ENCODE data around the gene KCNA10. TPM values are rescaled to one million over a fixed set of nuclear protein-coding genes. Genes with fewer than 3 reads are reported as not detected.

KCNA10 gene
- not detected in 5 replicates for total RNA-seq (2022; extraction: Qiagen RNA extraction)

GRCh38 chr1:110519125-110519810 is at the start of gene KCNA10:
Gene KCNA10 (minus strand): TSS chr1:110519175. CDS start chr1:110518787, 388 bp downstream.

Other genes starting within 250 kb of the KCNA10 start
- gene RBM15, start 179.8 kb downstream of the KCNA10 start, total RNA-seq (2022; extraction: Qiagen RNA extraction), result 7.2 to 9.1 TPM (median 8.1 TPM) in 5 replicates
- 26.6 to 43.5 TPM (median 33.7 TPM) in 5 replicates for gene SLC16A4, start 128.1 kb downstream of the KCNA10 start, total RNA-seq (2022; extraction: Qiagen RNA extraction)
- 177 to 189 TPM (median 180 TPM) in 5 replicates for gene LAMTOR5, start 111.5 kb downstream of the KCNA10 start, total RNA-seq (2022; extraction: Qiagen RNA extraction)
- not detected in 5 replicates for gene PROK1, start 68.0 kb downstream of the KCNA10 start, total RNA-seq (2022; extraction: Qiagen RNA extraction)
- 0.01 to 0.08 TPM (median 0.03 TPM) in 5 replicates for gene KCNA2, start 87.2 kb upstream of the KCNA10 start, total RNA-seq (2022; extraction: Qiagen RNA extraction)
- not detected in 5 replicates for gene KCNA3, start 155.8 kb upstream of the KCNA10 start, total RNA-seq (2022; extraction: Qiagen RNA extraction)

Measured in A549 treated with Hydrocortisone at 1 μM for 4 hours (cell line).